Neural progenitor cell (in vitro differentiated cells): Measurements from ENCODE around the gene LAD1. TPM values are rescaled to one million over a fixed set of nuclear protein-coding genes. Genes with fewer than 3 reads are reported as not detected.
A peak's percentile ranks its signal among the peaks of the same experiment; 100 is the strongest.

Source experiments
- DNase-seq: peaks from one replicate; pipeline ENCODE4 v3.0.0-alpha.2; 2016; ENCODE audit warnings: low spot score
- H2AFZ ChIP-seq: fragments of 200-600 bp; sonication (generic); replicated peaks from 2 replicates; pipeline ENCODE4 v1.6.1; 2016; ENCODE audit warnings: antibody characterized with exemption
- H3F3A ChIP-seq: fragments of 200-600 bp; sonication (generic); 2 replicates; pipeline ENCODE4 v1.6.1; 2016; ENCODE audit warnings: antibody characterized with exemption, low read depth
- H3K27ac ChIP-seq: fragments of 200-600 bp; sonication (generic); 2 replicates; pipeline ENCODE4 v1.5.1; 2016; ENCODE audit warnings: mild to moderate bottlenecking
- H3K27me3 ChIP-seq: fragments of 200-600 bp; sonication (generic); 2 replicates; pipeline ENCODE4 v1.6.1; 2016; ENCODE audit warnings: mild to moderate bottlenecking, moderate library complexity
- H3K36me3 ChIP-seq: fragments of 200-600 bp; sonication (generic); 2 replicates; pipeline ENCODE4 v1.5.1; 2016
- H3K4me1 ChIP-seq: fragments of 200-600 bp; sonication (generic); 2 replicates; pipeline ENCODE4 v1.6.1; 2016; ENCODE audit warnings: mixed run types
- H3K4me2 ChIP-seq: fragments of 200-600 bp; sonication (generic); 2 replicates; pipeline ENCODE4 v1.6.1; 2016
- H3K4me3 ChIP-seq: fragments of 200-600 bp; sonication (generic); 2 replicates; pipeline ENCODE4 v1.5.1; 2016
- H3K79me2 ChIP-seq: fragments of 200-600 bp; sonication (generic); 2 replicates; pipeline ENCODE4 v1.6.1; 2016; ENCODE audit warnings: low read depth
- H3K9ac ChIP-seq: fragments of 200-600 bp; sonication (generic); 2 replicates; pipeline ENCODE4 v1.6.1; 2016
- H3K9me3 ChIP-seq: fragments of 200-600 bp; sonication (generic); 2 replicates; pipeline ENCODE4 v1.5.1; 2016; ENCODE audit warnings: low read depth
- H4K20me1 ChIP-seq: fragments of 200-600 bp; sonication (generic); 2 replicates; pipeline ENCODE4 v1.6.1; 2016; ENCODE audit warnings: low read depth
- H3K27ac Mint-ChIP-seq: 3 replicates; pipeline ENCODE4 v1.8.0; 2021; ENCODE audit warnings: mixed read lengths
- H3K27me3 Mint-ChIP-seq: 2 replicates; pipeline ENCODE4 v1.8.0; 2022; ENCODE audit warnings: low read depth, mild to moderate bottlenecking, inconsistent platforms, moderate library complexity, mixed read lengths; ENCODE audit not compliant: insufficient read depth
- H3K36me3 Mint-ChIP-seq: 3 replicates; pipeline ENCODE4 v1.8.0; 2021; ENCODE audit warnings: mixed read lengths
- H3K4me1 Mint-ChIP-seq: 3 replicates; pipeline ENCODE4 v1.8.0; 2021; ENCODE audit warnings: mixed read lengths
- H3K4me3 Mint-ChIP-seq: 3 replicates; pipeline ENCODE4 v1.8.0; 2021; ENCODE audit warnings: mild to moderate bottlenecking, moderate library complexity, mixed read lengths
- H3K9me3 Mint-ChIP-seq: 3 replicates; pipeline ENCODE4 v1.8.0; 2020; ENCODE audit warnings: mixed read lengths
- CTCF ChIP-seq: fragments of 200-600 bp; sonication (generic); IDR thresholded peaks from 2 replicates; pipeline ENCODE4 v1.5.1; 2017; ENCODE audit warnings: antibody characterized with exemption, mild to moderate bottlenecking
- EZH2 ChIP-seq: fragments of 200-600 bp; sonication (generic); IDR thresholded peaks from 2 replicates; pipeline ENCODE4 v1.6.1; 2017; ENCODE audit warnings: antibody characterized with exemption, mild to moderate bottlenecking, moderate library complexity
- EZH2phosphoT487 ChIP-seq: fragments of 200-600 bp; sonication (generic); IDR thresholded peaks from 2 replicates; pipeline ENCODE4 v1.6.1; 2017; ENCODE audit warnings: antibody characterized with exemption
- total RNA-seq: library from RNA; depleted of rRNA; stranded (reverse); fragments of >200 nt; gene quantifications from 2 replicates; pipeline ENCODE4 v1.2.3, GENCODE V29; 2015; ENCODE audit warnings: low replicate concordance

LAD1 gene
- total RNA-seq, 1 donor from 2014 or later: not detected

GRCh38 chr1:201386208-201386607 is 12.9 kb downstream of the LAD1 start:
- Histone ChIP-seq H3F3A (no peaks in the 10 kb centered on the region), H3K4me1 (peaks cover 6% of the 10 kb centered on the region), H3K27me3 (no peaks in the 10 kb centered on the region), H3K27ac (no peak overlapping the region), H3K79me2 (no peaks in the 10 kb centered on the region), H4K20me1 (no peaks in the 10 kb centered on the region), H2AFZ (no peak overlapping the region), H3K9ac (no peak overlapping the region), H3K36me3 (no peaks in the 10 kb centered on the region), H3K4me3 (no peak overlapping the region), H3K9me3 (no peaks in the 10 kb centered on the region), H3K4me2 (no peak overlapping the region)
- TF ChIP-seq CTCF: no peak
- no peak for TF ChIP-seq EZH2
- TF ChIP-seq EZH2phosphoT487: no peak
- Mint-ChIP-seq H3K27me3 (peaks cover 4% of the 10 kb centered on the region), H3K9me3 (no peaks in the 10 kb centered on the region), H3K27ac (no peak overlapping the region), H3K4me1 (peaks cover 4% of the 10 kb centered on the region), H3K36me3 (no peaks in the 10 kb centered on the region), H3K4me3 (no peak overlapping the region)
- DNase-seq: no peak

- no peaks in the 10 kb centered on the region for H3K36me3 ChIP-seq
- no peak overlapping the region for H3K27ac ChIP-seq
- H3K9me3 ChIP-seq: no peaks in the 10 kb centered on the region
- no peak overlapping the region for H3K4me3 ChIP-seq
- TF ChIP-seq EZH2 (no peak), CTCF (peak; percentile 88), EZH2phosphoT487 (no peak)
- no peaks in the 10 kb centered on the region for H3K9me3 Mint-ChIP-seq
- H3K4me1 Mint-ChIP-seq: peaks cover 4% of the 10 kb centered on the region
- peaks cover 6% of the 10 kb centered on the region for H3K4me1 ChIP-seq
- no peaks in the 10 kb centered on the region for H4K20me1 ChIP-seq
- no peaks in the 10 kb centered on the region for H3K36me3 Mint-ChIP-seq
- peak; percentile 74 for DNase-seq
- H3K27me3 ChIP-seq: no peaks in the 10 kb centered on the region
- H3K4me3 Mint-ChIP-seq: no peak overlapping the region
- H3K4me2 ChIP-seq: no peak overlapping the region
- H3K27me3 Mint-ChIP-seq: peaks cover 7% of the 10 kb centered on the region
- no peak overlapping the region for H3K9ac ChIP-seq
- no peak overlapping the region for H2AFZ ChIP-seq
- no peaks in the 10 kb centered on the region for H3K79me2 ChIP-seq
- H3K27ac Mint-ChIP-seq: no peak overlapping the region
- H3F3A ChIP-seq: no peaks in the 10 kb centered on the region
Measured at GRCh38 chr1:201385299-201385891, 13.7 kb downstream of the LAD1 start.

- Mint-ChIP-seq H3K27ac (no peak overlapping the region), H3K36me3 (no peaks in the 10 kb centered on the region), H3K27me3 (peaks cover 8% of the 10 kb centered on the region), H3K4me1 (peaks cover 4% of the 10 kb centered on the region), H3K9me3 (no peaks in the 10 kb centered on the region), H3K4me3 (peak overlapping the region; percentile 19)
- H3K27ac ChIP-seq: no peak overlapping the region
- peaks cover 6% of the 10 kb centered on the region for H3K4me1 ChIP-seq
- no peaks in the 10 kb centered on the region for H3K27me3 ChIP-seq
- H3K79me2 ChIP-seq: no peaks in the 10 kb centered on the region
- H3K4me2 ChIP-seq: no peak overlapping the region
- H3K4me3 ChIP-seq: no peak overlapping the region
- DNase-seq: no peak
- no peaks in the 10 kb centered on the region for H3F3A ChIP-seq
- no peak overlapping the region for H2AFZ ChIP-seq
- no peaks in the 10 kb centered on the region for H3K9me3 ChIP-seq
- H4K20me1 ChIP-seq: no peaks in the 10 kb centered on the region
- no peak overlapping the region for H3K9ac ChIP-seq
- H3K36me3 ChIP-seq: no peaks in the 10 kb centered on the region
- TF ChIP-seq CTCF: no peak
- no peak for TF ChIP-seq EZH2
- TF ChIP-seq EZH2phosphoT487: no peak
Measured at GRCh38 chr1:201384406-201384782, 14.7 kb downstream of the LAD1 start.
